ENCODE data around the gene CNTNAP2. TPM values are rescaled to one million over a fixed set of nuclear protein-coding genes. Genes with fewer than 3 reads are reported as not detected.

CNTNAP2 gene
- total and polyA plus RNA-seq, 2 of the 4 experiments (the other 2 are of a cell fraction) = not detected

DNA sequence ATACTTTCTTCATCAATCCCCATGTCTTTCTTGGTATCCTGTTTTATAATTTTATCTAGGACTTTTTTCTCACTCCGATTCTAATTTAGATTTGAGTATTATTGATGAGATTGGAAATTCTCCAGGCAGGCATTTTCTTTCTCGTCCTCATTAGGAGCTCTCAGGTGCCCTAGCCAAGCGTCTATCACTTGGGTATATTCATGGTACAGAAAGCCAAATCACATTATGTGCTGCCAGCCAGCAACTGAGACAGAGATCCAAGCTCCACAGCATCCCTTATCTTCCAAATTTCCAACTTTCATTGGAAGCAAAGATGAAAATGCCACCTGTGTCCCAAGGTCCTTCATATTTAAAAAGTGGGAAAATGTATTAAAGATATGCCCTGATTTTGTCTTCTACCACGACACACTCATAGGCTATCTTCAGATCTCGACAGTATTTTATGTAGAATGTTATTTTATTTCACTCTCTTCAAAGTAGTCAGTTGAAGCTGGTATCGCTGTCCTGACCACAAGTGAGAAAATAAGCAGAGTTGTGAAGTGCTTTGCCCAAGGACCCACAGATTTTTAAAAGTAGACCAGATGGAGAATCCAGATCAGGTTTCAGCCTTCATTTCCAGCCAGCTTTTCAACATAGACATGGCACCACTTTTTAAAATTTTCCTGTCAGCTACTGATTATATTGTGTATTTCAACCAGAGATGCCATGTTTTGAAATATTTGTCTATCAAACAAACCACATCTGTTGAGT, 773.4 kb downstream of the CNTNAP2 start:
- H3K56ac ChIP-seq (ENCODE audit: extremely low read depth, insufficient read depth, low read length) = no peak overlapping the region
- no peak overlapping the region for H4K5ac ChIP-seq (ENCODE audit: low read depth, low read length)
- no peak overlapping the region for H3K18ac ChIP-seq (ENCODE audit: low read depth, low read length)
- TF ChIP-seq RCOR1 (IDR thresholded peaks at IDR 0.05; ENCODE audit: insufficient replicate concordance, low read length) (no peak), MAZ (IDR thresholded peaks at IDR 0.05; ENCODE audit: borderline replicate concordance, low read depth, low read length) (no peak), FOS (IDR thresholded peaks at IDR 0.05; ENCODE audit: low read depth, low read length) (no peak), RAD21 (IDR thresholded peaks at IDR 0.05; ENCODE audit: low read length) (no peak), CHD1 (IDR thresholded peaks at IDR 0.05; ENCODE audit: low read depth, low read length) (no peak), BHLHE40 (IDR thresholded peaks at IDR 0.05; ENCODE audit: low read depth, low read length) (no peak), POLR2A (IDR thresholded peaks at IDR 0.05; ENCODE audit: low read depth, low read length) (no peak), CEBPB (IDR thresholded peaks at IDR 0.05; ENCODE audit: low read depth, low read length) (no peak), MAFK (IDR thresholded peaks at IDR 0.05; ENCODE audit: low read depth, low read length) (no peak), RFX5 (IDR thresholded peaks at IDR 0.05; ENCODE audit: low read depth, low read length) (no peak)
- TF ChIP-seq, protein P1, sequence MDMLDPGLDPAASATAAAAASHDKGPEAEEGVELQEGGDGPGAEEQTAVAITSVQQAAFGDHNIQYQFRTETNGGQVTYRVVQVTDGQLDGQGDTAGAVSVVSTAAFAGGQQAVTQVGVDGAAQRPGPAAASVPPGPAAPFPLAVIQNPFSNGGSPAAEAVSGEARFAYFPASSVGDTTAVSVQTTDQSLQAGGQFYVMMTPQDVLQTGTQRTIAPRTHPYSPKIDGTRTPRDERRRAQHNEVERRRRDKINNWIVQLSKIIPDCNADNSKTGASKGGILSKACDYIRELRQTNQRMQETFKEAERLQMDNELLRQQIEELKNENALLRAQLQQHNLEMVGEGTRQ (IDR thresholded peaks at IDR 0.05; ENCODE audit: low read depth, low read length) = no peak
- TF ChIP-seq, protein P2, sequence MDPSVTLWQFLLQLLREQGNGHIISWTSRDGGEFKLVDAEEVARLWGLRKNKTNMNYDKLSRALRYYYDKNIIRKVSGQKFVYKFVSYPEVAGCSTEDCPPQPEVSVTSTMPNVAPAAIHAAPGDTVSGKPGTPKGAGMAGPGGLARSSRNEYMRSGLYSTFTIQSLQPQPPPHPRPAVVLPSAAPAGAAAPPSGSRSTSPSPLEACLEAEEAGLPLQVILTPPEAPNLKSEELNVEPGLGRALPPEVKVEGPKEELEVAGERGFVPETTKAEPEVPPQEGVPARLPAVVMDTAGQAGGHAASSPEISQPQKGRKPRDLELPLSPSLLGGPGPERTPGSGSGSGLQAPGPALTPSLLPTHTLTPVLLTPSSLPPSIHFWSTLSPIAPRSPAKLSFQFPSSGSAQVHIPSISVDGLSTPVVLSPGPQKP (IDR thresholded peaks at IDR 0.05; ENCODE audit: borderline replicate concordance, low read depth, low read length) = no peak
- TF ChIP-seq, protein P3, sequence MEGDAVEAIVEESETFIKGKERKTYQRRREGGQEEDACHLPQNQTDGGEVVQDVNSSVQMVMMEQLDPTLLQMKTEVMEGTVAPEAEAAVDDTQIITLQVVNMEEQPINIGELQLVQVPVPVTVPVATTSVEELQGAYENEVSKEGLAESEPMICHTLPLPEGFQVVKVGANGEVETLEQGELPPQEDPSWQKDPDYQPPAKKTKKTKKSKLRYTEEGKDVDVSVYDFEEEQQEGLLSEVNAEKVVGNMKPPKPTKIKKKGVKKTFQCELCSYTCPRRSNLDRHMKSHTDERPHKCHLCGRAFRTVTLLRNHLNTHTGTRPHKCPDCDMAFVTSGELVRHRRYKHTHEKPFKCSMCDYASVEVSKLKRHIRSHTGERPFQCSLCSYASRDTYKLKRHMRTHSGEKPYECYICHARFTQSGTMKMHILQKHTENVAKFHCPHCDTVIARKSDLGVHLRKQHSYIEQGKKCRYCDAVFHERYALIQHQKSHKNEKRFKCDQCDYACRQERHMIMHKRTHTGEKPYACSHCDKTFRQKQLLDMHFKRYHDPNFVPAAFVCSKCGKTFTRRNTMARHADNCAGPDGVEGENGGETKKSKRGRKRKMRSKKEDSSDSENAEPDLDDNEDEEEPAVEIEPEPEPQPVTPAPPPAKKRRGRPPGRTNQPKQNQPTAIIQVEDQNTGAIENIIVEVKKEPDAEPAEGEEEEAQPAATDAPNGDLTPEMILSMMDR (conservative IDR thresholded peaks at IDR 0.05; ENCODE audit: low read depth, low read length) = no peak
- H2AK5ac ChIP-seq (ENCODE audit: low read depth, low read length) = no peak overlapping the region
- no peak overlapping the region for H2AK9ac ChIP-seq (replicated peaks; ENCODE audit: low read depth, low read length, poor library complexity)
- no peaks in the 10 kb centered on the region for H3K27me3 ChIP-seq (ENCODE audit: control insufficient read depth, insufficient read depth, low read length)
- no peak for ATAC-seq (ENCODE audit: low read depth)
- H3K4ac ChIP-seq (ENCODE audit: low read depth, low read length) = no peak overlapping the region
- H2BK15ac ChIP-seq (ENCODE audit: low read depth, low read length) = no peak overlapping the region
- H3K14ac ChIP-seq (replicated peaks; ENCODE audit: low read depth, low read length) = no peak overlapping the region
- no peak overlapping the region for H2BK20ac ChIP-seq (ENCODE audit: low read depth, low read length)
- no TSS peak for BruUV-seq (replicated peaks)
- H4K20me1 ChIP-seq (ENCODE audit: insufficient read depth, low read length) = no peaks in the 10 kb centered on the region
- ChIA-PET CTCF (no interaction called here), POLR2A (ENCODE audit: unreplicated experiment) (no interaction called here)
- H3K9me1 ChIP-seq (ENCODE audit: insufficient read depth, low read length) = no peaks in the 10 kb centered on the region
- H3K4me3 ChIP-seq (ENCODE audit: insufficient read depth, low read depth, low read length) = no peak overlapping the region
- no peaks in the 10 kb centered on the region for H3K79me1 ChIP-seq (ENCODE audit: low read depth in 1 of 2, low read length in 2 of 2)
- no peak overlapping the region for H3K27ac ChIP-seq (ENCODE audit: insufficient read depth, low read length)
- dilution Hi-C loops (cut with HindIII; ENCODE audit: low sequenced_read_pairs, unreplicated experiment) = no loop called here
- H3K4me2 ChIP-seq (ENCODE audit: low read depth, low read length) = no peak overlapping the region
- no peak for DNase-seq
- in situ Hi-C loops (cut with MboI; ENCODE audit: low sequenced_read_pairs) = no loop called here
- intact Hi-C loops (cut with micrococcal nuclease) = no loop called here
- no peak overlapping the region for H4K91ac ChIP-seq (ENCODE audit: insufficient read depth, low read depth, low read length)
- no peak overlapping the region for H3K9ac ChIP-seq (ENCODE audit: low read depth, low read length)
- H3K4me1 ChIP-seq (ENCODE audit: control insufficient read depth, insufficient read depth, low read length) = no peaks in the 10 kb centered on the region
- H2BK120ac ChIP-seq (ENCODE audit: low read depth, low read length) = no peak overlapping the region
- H3K9me3 ChIP-seq (ENCODE audit: control insufficient read depth, insufficient read depth, low read length) = peaks cover 4% of the 10 kb centered on the region; the same call in 1 of the 2 replicates
- WGBS, 2 experiments (ENCODE audit: extremely low coverage in 2 of 2, insufficient read length in 1 of 2) = no CpG with 5 or more reads among the region's 6 CpGs
- H2AFZ ChIP-seq (replicated peaks; ENCODE audit: low read length, poor library complexity) = no peak overlapping the region
- H3K23ac ChIP-seq (ENCODE audit: low read depth, low read length) = no peak overlapping the region
- no peak overlapping the region for H4K8ac ChIP-seq (ENCODE audit: low read depth in 2 of 2, low read length in 2 of 2)
- no peaks in the 10 kb centered on the region for H3K36me3 ChIP-seq (ENCODE audit: control insufficient read depth, insufficient read depth, low read length)
- H2BK5ac ChIP-seq (ENCODE audit: low read depth, low read length, poor library complexity, severe bottlenecking) = no peak overlapping the region
